Astrocyte of the cerebellum (primary cell): Measurements from ENCODE around the gene INPP5A.

Source experiments
- DNase-seq: peaks from one replicate; pipeline ENCODE4 v3.0.0-alpha.2; 2011; ENCODE audit warnings: low read depth
- H3K4me3 ChIP-seq: 2 replicates; pipeline ENCODE4 v1.5.1; 2011; ENCODE audit warnings: mild to moderate bottlenecking, low read depth, low read length, moderate library complexity
- CTCF ChIP-seq: IDR thresholded peaks from 2 replicates; pipeline ENCODE4 v1.5.1; 2012; ENCODE audit warnings: low read length, low read depth, moderate library complexity, mild to moderate bottlenecking; ENCODE audit errors: missing control alignments
- in situ Hi-C: cut with HindIII; loops from 2 replicates; pipeline ENCODE4 v1.10.0; 2017; ENCODE audit warnings: low sequenced_read_pairs

Gene INPP5A

GRCh38 chr10:132584081-132584480 lies 46.5 kb downstream of the INPP5A start:
- TF ChIP-seq CTCF: no peak
- H3K4me3 ChIP-seq: no peak overlapping the region
- in situ Hi-C loops: no loop called here
- no peak for DNase-seq

- no peak for TF ChIP-seq CTCF
- DNase-seq: no peak
- in situ Hi-C loops: no loop called here
- no peak overlapping the region for H3K4me3 ChIP-seq
Measured at GRCh38 chr10:132585732-132586722, 48.4 kb downstream of the INPP5A start.

GRCh38 chr10:132586739-132587138 lies 49.2 kb downstream of the INPP5A start:
- in situ Hi-C loops: no loop called here
- H3K4me3 ChIP-seq: no peak overlapping the region

GRCh38 chr10:132587175-132587574 lies 49.6 kb downstream of the INPP5A start:
- in situ Hi-C loops: no loop called here
- H3K4me3 ChIP-seq: no peak overlapping the region
- no peak for TF ChIP-seq CTCF
- DNase-seq: no peak

More at GRCh38 chr10:132586739-132587138, 49.2 kb downstream of the INPP5A start:
- DNase-seq: no peak
- no peak for TF ChIP-seq CTCF

- H3K4me3 ChIP-seq: no peak overlapping the region
- in situ Hi-C loops: no loop called here
- TF ChIP-seq CTCF: no peak
- DNase-seq: no peak
Measured at GRCh38 chr10:132588301-132589013, 50.9 kb downstream of the INPP5A start.

GRCh38 chr10:132589015-132589414 lies 51.4 kb downstream of the INPP5A start:
- no peak for TF ChIP-seq CTCF
- no peak overlapping the region for H3K4me3 ChIP-seq
- DNase-seq: no peak
- in situ Hi-C loops: no loop called here
